Measurements from ENCODE around the gene PCDHGC3. TPM values are rescaled to one million over a fixed set of nuclear protein-coding genes. Genes with fewer than 3 reads are reported as not detected.

PCDHGC3 gene
- total RNA-seq, 1 experiment from 2014 or later: 17.3 TPM

DNA sequence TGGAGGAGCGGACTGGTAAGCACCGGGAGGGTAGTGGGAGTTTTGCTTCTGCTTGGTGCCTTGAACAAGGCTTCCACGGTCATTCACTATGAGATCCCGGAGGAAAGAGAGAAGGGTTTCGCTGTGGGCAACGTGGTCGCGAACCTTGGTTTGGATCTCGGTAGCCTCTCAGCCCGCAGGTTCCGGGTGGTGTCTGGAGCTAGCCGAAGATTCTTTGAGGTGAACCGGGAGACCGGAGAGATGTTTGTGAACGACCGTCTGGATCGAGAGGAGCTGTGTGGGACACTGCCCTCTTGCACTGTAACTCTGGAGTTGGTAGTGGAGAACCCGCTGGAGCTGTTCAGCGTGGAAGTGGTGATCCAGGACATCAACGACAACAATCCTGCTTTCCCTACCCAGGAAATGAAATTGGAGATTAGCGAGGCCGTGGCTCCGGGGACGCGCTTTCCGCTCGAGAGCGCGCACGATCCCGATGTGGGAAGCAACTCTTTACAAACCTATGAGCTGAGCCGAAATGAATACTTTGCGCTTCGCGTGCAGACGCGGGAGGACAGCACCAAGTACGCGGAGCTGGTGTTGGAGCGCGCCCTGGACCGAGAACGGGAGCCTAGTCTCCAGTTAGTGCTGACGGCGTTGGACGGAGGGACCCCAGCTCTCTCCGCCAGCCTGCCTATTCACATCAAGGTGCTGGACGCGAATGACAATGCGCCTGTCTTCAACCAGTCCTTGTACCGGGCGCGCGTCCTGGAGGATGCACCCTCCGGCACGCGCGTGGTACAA lies 556 bp downstream of the PCDHGC3 start:
- H3K9me3 Mint-ChIP-seq (ENCODE audit: unreplicated experiment): no peaks in the 10 kb centered on the region
- peaks cover 18% of the 10 kb centered on the region for H3K4me1 Mint-ChIP-seq (ENCODE audit: insufficient read depth, unreplicated experiment)
- BruUV-seq (replicated peaks): TSS peak; percentile 53
- intact Hi-C loops (cut with micrococcal nuclease): loop anchor here (1.0 kb wide), 1 partner anchor 48 kb away; no protein-coding TSS in a partner anchor
- ChIA-PET CTCF (interaction anchor here (0.6 to 4.8 kb wide), 29 partner anchors 11 to 602 kb away, joined by 3 to 75 read pairs (median 6); partner anchors contain the start of genes DIAPH1, PCDHB10, PCDHB14 and PCDHGA10), POLR2A (interaction anchor here (0.6 to 4.5 kb wide), 18 partner anchors 8 to 251 kb away, joined by 3 to 82 read pairs (median 6); partner anchors contain the start of genes PCDHGA12, PCDHGC4 and TAF7)
- peak overlapping the region; percentile 84 for H3K27ac Mint-ChIP-seq (ENCODE audit: low read depth, unreplicated experiment)
- H3K4me3 Mint-ChIP-seq (ENCODE audit: unreplicated experiment): peak overlapping the region; percentile 94
- DNase-seq (ENCODE audit: unreplicated experiment): peak; percentile 58
- H3K36me3 Mint-ChIP-seq (ENCODE audit: insufficient read depth, unreplicated experiment): peaks cover 31% of the 10 kb centered on the region
- no peaks in the 10 kb centered on the region for H3K27me3 Mint-ChIP-seq (ENCODE audit: insufficient read depth, unreplicated experiment)
- TF ChIP-seq, protein P1, sequence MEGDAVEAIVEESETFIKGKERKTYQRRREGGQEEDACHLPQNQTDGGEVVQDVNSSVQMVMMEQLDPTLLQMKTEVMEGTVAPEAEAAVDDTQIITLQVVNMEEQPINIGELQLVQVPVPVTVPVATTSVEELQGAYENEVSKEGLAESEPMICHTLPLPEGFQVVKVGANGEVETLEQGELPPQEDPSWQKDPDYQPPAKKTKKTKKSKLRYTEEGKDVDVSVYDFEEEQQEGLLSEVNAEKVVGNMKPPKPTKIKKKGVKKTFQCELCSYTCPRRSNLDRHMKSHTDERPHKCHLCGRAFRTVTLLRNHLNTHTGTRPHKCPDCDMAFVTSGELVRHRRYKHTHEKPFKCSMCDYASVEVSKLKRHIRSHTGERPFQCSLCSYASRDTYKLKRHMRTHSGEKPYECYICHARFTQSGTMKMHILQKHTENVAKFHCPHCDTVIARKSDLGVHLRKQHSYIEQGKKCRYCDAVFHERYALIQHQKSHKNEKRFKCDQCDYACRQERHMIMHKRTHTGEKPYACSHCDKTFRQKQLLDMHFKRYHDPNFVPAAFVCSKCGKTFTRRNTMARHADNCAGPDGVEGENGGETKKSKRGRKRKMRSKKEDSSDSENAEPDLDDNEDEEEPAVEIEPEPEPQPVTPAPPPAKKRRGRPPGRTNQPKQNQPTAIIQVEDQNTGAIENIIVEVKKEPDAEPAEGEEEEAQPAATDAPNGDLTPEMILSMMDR (IDR thresholded peaks at IDR 0.05; ENCODE audit: unreplicated experiment): no peak

DNA sequence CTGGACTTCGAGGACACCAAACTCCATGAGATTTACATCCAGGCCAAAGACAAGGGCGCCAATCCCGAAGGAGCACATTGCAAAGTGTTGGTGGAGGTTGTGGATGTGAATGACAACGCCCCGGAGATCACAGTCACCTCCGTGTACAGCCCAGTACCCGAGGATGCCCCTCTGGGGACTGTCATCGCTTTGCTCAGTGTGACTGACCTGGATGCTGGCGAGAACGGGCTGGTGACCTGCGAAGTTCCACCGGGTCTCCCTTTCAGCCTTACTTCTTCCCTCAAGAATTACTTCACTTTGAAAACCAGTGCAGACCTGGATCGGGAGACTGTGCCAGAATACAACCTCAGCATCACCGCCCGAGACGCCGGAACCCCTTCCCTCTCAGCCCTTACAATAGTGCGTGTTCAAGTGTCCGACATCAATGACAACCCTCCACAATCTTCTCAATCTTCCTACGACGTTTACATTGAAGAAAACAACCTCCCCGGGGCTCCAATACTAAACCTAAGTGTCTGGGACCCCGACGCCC lies 1.3 kb downstream of the PCDHGC3 start:
- intact Hi-C loops (cut with micrococcal nuclease): no loop called here
- Mint-ChIP-seq H3K4me1 (ENCODE audit: insufficient read depth, unreplicated experiment) (peaks cover 18% of the 10 kb centered on the region), H3K27me3 (ENCODE audit: insufficient read depth, unreplicated experiment) (no peaks in the 10 kb centered on the region), H3K4me3 (ENCODE audit: unreplicated experiment) (peak overlapping the region; percentile 94), H3K27ac (ENCODE audit: low read depth, unreplicated experiment) (no peak overlapping the region), H3K9me3 (ENCODE audit: unreplicated experiment) (no peaks in the 10 kb centered on the region), H3K36me3 (ENCODE audit: insufficient read depth, unreplicated experiment) (peaks cover 31% of the 10 kb centered on the region)
- POLR2A ChIA-PET: interaction anchor here (0.6 to 4.5 kb wide), 15 partner anchors 7 to 752 kb away, joined by 3 to 82 read pairs (median 7); partner anchors contain the start of genes PCDHGA12, PCDHGC4 and TAF7
- DNase-seq (ENCODE audit: unreplicated experiment): no peak
- TF ChIP-seq, protein P1 (IDR thresholded peaks at IDR 0.05; ENCODE audit: unreplicated experiment): no peak
- no TSS peak for BruUV-seq (replicated peaks)
- CTCF ChIA-PET: interaction anchor here (0.6 to 4.8 kb wide), 19 partner anchors 12 to 731 kb away, joined by 3 to 75 read pairs (median 5); partner anchors contain the start of genes PCDHGA10 and PCDHGA12

DNA sequence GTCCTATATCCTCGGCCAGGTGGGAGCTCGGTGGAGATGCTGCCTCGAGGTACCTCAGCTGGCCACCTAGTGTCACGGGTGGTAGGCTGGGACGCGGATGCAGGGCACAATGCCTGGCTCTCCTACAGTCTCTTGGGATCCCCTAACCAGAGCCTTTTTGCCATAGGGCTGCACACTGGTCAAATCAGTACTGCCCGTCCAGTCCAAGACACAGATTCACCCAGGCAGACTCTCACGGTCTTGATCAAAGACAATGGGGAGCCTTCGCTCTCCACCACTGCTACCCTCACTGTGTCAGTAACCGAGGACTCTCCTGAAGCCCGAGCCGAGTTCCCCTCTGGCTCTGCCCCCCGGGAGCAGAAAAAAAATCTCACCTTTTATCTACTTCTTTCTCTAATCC lies 2.0 kb downstream of the PCDHGC3 start:
- CTCF ChIA-PET: interaction anchor here (0.6 to 4.6 kb wide), 12 partner anchors 15 to 732 kb away, joined by 3 to 42 read pairs (median 4); partner anchors contain the start of gene PCDHGA10
- no peak overlapping the region for H3K27ac Mint-ChIP-seq (ENCODE audit: low read depth, unreplicated experiment)
- TF ChIP-seq, protein P1 (IDR thresholded peaks at IDR 0.05; ENCODE audit: unreplicated experiment): no peak
- intact Hi-C loops (cut with micrococcal nuclease): no loop called here
- POLR2A ChIA-PET: interaction anchor here (0.6 to 4.5 kb wide), 5 partner anchors 36 to 753 kb away, joined by 3 to 82 read pairs (median 4); partner anchors contain the start of gene TAF7
- BruUV-seq (replicated peaks): no TSS peak
- H3K4me1 Mint-ChIP-seq (ENCODE audit: insufficient read depth, unreplicated experiment): peaks cover 18% of the 10 kb centered on the region
- no peak for DNase-seq (ENCODE audit: unreplicated experiment)
- peak overlapping the region; percentile 94 for H3K4me3 Mint-ChIP-seq (ENCODE audit: unreplicated experiment)
- H3K27me3 Mint-ChIP-seq (ENCODE audit: insufficient read depth, unreplicated experiment): no peaks in the 10 kb centered on the region
- H3K9me3 Mint-ChIP-seq (ENCODE audit: unreplicated experiment): no peaks in the 10 kb centered on the region
- peaks cover 31% of the 10 kb centered on the region for H3K36me3 Mint-ChIP-seq (ENCODE audit: insufficient read depth, unreplicated experiment)

All from MCF 10A (cell line).